ENCODE data around the gene COL27A1. TPM values are rescaled to one million over a fixed set of nuclear protein-coding genes. Genes with fewer than 3 reads are reported as not detected.

Gene COL27A1
- total RNA-seq, 1 experiment from 2014 or later: 12.0 TPM

DNA sequence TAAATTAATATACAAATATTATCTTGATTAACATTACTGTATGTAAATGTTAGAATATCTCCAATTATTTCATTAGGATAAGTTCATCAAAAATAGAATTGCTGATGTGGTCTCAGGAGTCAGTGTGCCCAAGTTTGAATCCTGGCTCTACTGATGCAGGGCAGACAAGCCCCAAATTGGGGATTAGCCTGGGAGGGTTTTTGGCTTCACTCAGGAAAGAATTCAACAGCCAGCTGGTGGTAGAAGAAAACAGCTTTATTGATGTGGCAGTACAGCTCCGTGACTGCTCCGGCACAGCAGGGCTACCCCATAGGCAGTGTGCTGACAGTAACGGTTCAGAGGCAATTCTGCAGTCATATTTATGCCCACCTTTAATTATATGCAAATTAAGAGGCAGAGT is 32.5 kb downstream of the COL27A1 start:
- no peaks in the 10 kb centered on the region for H4K20me1 ChIP-seq (ENCODE audit: insufficient read depth)
- ChIA-PET POLR2A (no interaction called here), RAD21 (ENCODE audit: low non-redundant PET in 1 of 2, low total read pairs in 2 of 2, uncharacterized antibody in 2 of 2, unreplicated experiment in 2 of 2) (no interaction called here), CTCF (no interaction called here)
- no peak for DNase-seq (ENCODE audit: low read depth, low spot score)
- H3K9me3 ChIP-seq (ENCODE audit: control insufficient read depth in 1 of 2, insufficient read depth in 1 of 2, low read depth in 1 of 2, low read length in 2 of 2): 0 out of 4 replicates have a peak, but pooled peaks cover 0 to 6% of the 10 kb centered on the region in 2 experiments
- H3K36me3 ChIP-seq (ENCODE audit: control insufficient read depth in 1 of 2, insufficient read depth in 2 of 2, low read length in 2 of 2): peaks cover 0 to 3% of the 10 kb centered on the region in 2 experiments; a peak in 1 of 4 replicates
- intact Hi-C loops (cut with micrococcal nuclease): no loop called here
- no peak overlapping the region for H2AFZ ChIP-seq (ENCODE audit: low read depth, low read length, poor library complexity, severe bottlenecking)
- no peak overlapping the region for H3K4me2 ChIP-seq (ENCODE audit: low read length)
- no peak for TF ChIP-seq ZNF274 (IDR thresholded peaks at IDR 0.05; ENCODE audit: low read depth, low read length)
- no peak for TF ChIP-seq POLR2AphosphoS5 (IDR thresholded peaks at IDR 0.05; ENCODE audit: low read depth, low read length)
- no peak for TF ChIP-seq SIN3A (IDR thresholded peaks at IDR 0.05; ENCODE audit: low read depth)
- TF ChIP-seq YY1 (IDR thresholded peaks at IDR 0.05; ENCODE audit: extremely low read depth, insufficient replicate concordance, low read depth, low read length): no peak
- TF ChIP-seq FOSL1 (IDR thresholded peaks at IDR 0.05; ENCODE audit: low read depth): no peak
- no peak for TF ChIP-seq CTCF (IDR thresholded peaks at IDR 0.05 in 2 of 3, conservative IDR thresholded peaks at IDR 0.05 in 1 of 3; ENCODE audit: borderline replicate concordance in 1 of 3, insufficient read depth in 1 of 3, low read depth in 2 of 3, low read length in 2 of 3)
- no peak for TF ChIP-seq REST (IDR thresholded peaks at IDR 0.05; ENCODE audit: low read depth)
- TF ChIP-seq, protein P1, sequence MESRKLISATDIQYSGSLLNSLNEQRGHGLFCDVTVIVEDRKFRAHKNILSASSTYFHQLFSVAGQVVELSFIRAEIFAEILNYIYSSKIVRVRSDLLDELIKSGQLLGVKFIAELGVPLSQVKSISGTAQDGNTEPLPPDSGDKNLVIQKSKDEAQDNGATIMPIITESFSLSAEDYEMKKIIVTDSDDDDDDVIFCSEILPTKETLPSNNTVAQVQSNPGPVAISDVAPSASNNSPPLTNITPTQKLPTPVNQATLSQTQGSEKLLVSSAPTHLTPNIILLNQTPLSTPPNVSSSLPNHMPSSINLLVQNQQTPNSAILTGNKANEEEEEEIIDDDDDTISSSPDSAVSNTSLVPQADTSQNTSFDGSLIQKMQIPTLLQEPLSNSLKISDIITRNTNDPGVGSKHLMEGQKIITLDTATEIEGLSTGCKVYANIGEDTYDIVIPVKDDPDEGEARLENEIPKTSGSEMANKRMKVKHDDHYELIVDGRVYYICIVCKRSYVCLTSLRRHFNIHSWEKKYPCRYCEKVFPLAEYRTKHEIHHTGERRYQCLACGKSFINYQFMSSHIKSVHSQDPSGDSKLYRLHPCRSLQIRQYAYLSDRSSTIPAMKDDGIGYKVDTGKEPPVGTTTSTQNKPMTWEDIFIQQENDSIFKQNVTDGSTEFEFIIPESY (IDR thresholded peaks at IDR 0.05; ENCODE audit: extremely low read depth, insufficient replicate concordance, low read length): no peak
- H3K9me2 ChIP-seq (ENCODE audit: insufficient read depth): no peaks in the 10 kb centered on the region
- H3K9ac ChIP-seq (ENCODE audit: low read length): no peak overlapping the region
- no peaks in the 10 kb centered on the region for H3K79me2 ChIP-seq (ENCODE audit: insufficient read depth, low read length)
- H3K27me3 ChIP-seq (ENCODE audit: insufficient read depth, low read length): no peaks in the 10 kb centered on the region
- BruUV-seq (replicated peaks): no TSS peak
- H3K4me1 ChIP-seq (ENCODE audit: control insufficient read depth in 1 of 2, insufficient read depth in 2 of 2, low read length in 2 of 2): no peaks in the 10 kb centered on the region
- H3K4me3 ChIP-seq (replicated peaks in 1 of 2; ENCODE audit: low read depth in 1 of 2, low read length in 2 of 2): no peak overlapping the region
- ATAC-seq: no peak
- no peak overlapping the region for H3K27ac ChIP-seq (ENCODE audit: low read depth, low read length)

Measured in HCT116 (cell line).